ENCODE data around the gene UGT1A7. TPM values are rescaled to one million over a fixed set of nuclear protein-coding genes. Genes with fewer than 3 reads are reported as not detected.

Gene UGT1A7
- polyA plus RNA-seq, 3 donors, result not detected

- no peak overlapping the region for H3K4me3 Mint-ChIP-seq
- Histone ChIP-seq H2AFZ (ENCODE audit: insufficient read depth, low read depth, low read length, poor library complexity, severe bottlenecking) (no peak overlapping the region), H3K4me1 (ENCODE audit: control insufficient read depth in 1 of 2, insufficient read depth in 2 of 2, low read length in 2 of 2) (no peaks in the 10 kb centered on the region), H3K27me3 (ENCODE audit: control insufficient read depth in 2 of 2, insufficient read depth in 2 of 2, low read length in 2 of 2) (no peaks in the 10 kb centered on the region), H4K20me1 (ENCODE audit: insufficient read depth, low read length) (no peaks in the 10 kb centered on the region), H3K4me2 (replicated peaks; ENCODE audit: extremely low read depth, low read length, poor library complexity, severe bottlenecking) (no peak overlapping the region), H3K27ac (ENCODE audit: low read depth in 1 of 2, low read length in 2 of 2) (no peak overlapping the region), H3K4me3 (replicated peaks in 1 of 3; ENCODE audit: low read depth in 2 of 3, low read length in 3 of 3) (no peak overlapping the region), H3K9ac (ENCODE audit: insufficient read depth, low read length, poor library complexity, severe bottlenecking) (no peak overlapping the region), H3K36me3 (replicated peaks in 1 of 2; ENCODE audit: control insufficient read depth in 1 of 2, insufficient read depth in 2 of 2, low read length in 2 of 2) (no peaks in the 10 kb centered on the region), H3K9me3 (replicated peaks in 1 of 2; ENCODE audit: control insufficient read depth in 1 of 2, insufficient read depth in 1 of 2, low read length in 2 of 2) (no peaks in the 10 kb centered on the region), H3K79me2 (ENCODE audit: insufficient read depth, low read length) (no peaks in the 10 kb centered on the region)
- H3K9me3 Mint-ChIP-seq, result peaks cover 0 to 4% (median 0%) of the 10 kb centered on the region in 7 donors
- TF ChIP-seq CTCF (IDR thresholded peaks at IDR 0.05), result no peak
- no peak for DNase-seq
- 100% methylated on average over 1 of the region's 4 CpGs for WGBS (ENCODE audit: insufficient coverage)
- no peaks in the 10 kb centered on the region for H3K4me1 Mint-ChIP-seq
- intact Hi-C loops (cut with micrococcal nuclease), result no loop called here
- peaks cover 2 to 4% (median 2%) of the 10 kb centered on the region in 3 donors for H3K27me3 Mint-ChIP-seq (ENCODE audit: low read depth in 3 of 3)
- H3K36me3 Mint-ChIP-seq, result no peaks in the 10 kb centered on the region
- no peak overlapping the region for H3K27ac Mint-ChIP-seq
These were observed 79.5 kb downstream of the UGT1A7 start for GRCh38 chr2:233761040-233761769.

- Histone ChIP-seq H3K4me3 (replicated peaks in 1 of 3; ENCODE audit: low read depth in 2 of 3, low read length in 3 of 3) (no peak overlapping the region), H2AFZ (ENCODE audit: insufficient read depth, low read depth, low read length, poor library complexity, severe bottlenecking) (no peak overlapping the region), H3K4me1 (ENCODE audit: control insufficient read depth in 1 of 2, insufficient read depth in 2 of 2, low read length in 2 of 2) (no peaks in the 10 kb centered on the region), H3K36me3 (replicated peaks in 1 of 2; ENCODE audit: control insufficient read depth in 1 of 2, insufficient read depth in 2 of 2, low read length in 2 of 2) (no peaks in the 10 kb centered on the region), H3K9ac (ENCODE audit: insufficient read depth, low read length, poor library complexity, severe bottlenecking) (no peak overlapping the region), H3K79me2 (ENCODE audit: insufficient read depth, low read length) (no peaks in the 10 kb centered on the region), H3K27ac (ENCODE audit: low read depth in 1 of 2, low read length in 2 of 2) (no peak overlapping the region), H4K20me1 (ENCODE audit: insufficient read depth, low read length) (no peaks in the 10 kb centered on the region), H3K4me2 (replicated peaks; ENCODE audit: extremely low read depth, low read length, poor library complexity, severe bottlenecking) (no peak overlapping the region), H3K27me3 (ENCODE audit: control insufficient read depth in 2 of 2, insufficient read depth in 2 of 2, low read length in 2 of 2) (no peaks in the 10 kb centered on the region), H3K9me3 (replicated peaks in 1 of 2; ENCODE audit: control insufficient read depth in 1 of 2, insufficient read depth in 1 of 2, low read length in 2 of 2) (no peaks in the 10 kb centered on the region)
- no peak overlapping the region for H3K4me3 Mint-ChIP-seq
- no peak for TF ChIP-seq CTCF (IDR thresholded peaks at IDR 0.05)
- WGBS (ENCODE audit: insufficient coverage), result 92% methylated on average over 7 of the region's 7 CpGs
- no peaks in the 10 kb centered on the region for H3K36me3 Mint-ChIP-seq
- H3K27ac Mint-ChIP-seq, result no peak overlapping the region
- DNase-seq, result no peak
- H3K9me3 Mint-ChIP-seq, result peaks cover 0 to 4% (median 0%) of the 10 kb centered on the region in 7 donors
- no peaks in the 10 kb centered on the region for H3K4me1 Mint-ChIP-seq
- peaks cover 2 to 6% (median 4%) of the 10 kb centered on the region in 3 donors for H3K27me3 Mint-ChIP-seq (ENCODE audit: low read depth in 3 of 3)
- intact Hi-C loops (cut with micrococcal nuclease), result no loop called here
These were observed 82.6 kb downstream of the UGT1A7 start for GRCh38 chr2:233764264-233764663.

Data from CD14-positive monocyte (primary cell).